ENCODE data around the gene SLC4A5.

SLC4A5 gene

GRCh38 chr2:74317701-74318100 is 25.5 kb downstream of the SLC4A5 start:
- no peak overlapping the region for H2BK120ac ChIP-seq (ENCODE audit: insufficient read depth, low read length, poor library complexity)
- H4K12ac ChIP-seq (ENCODE audit: low read depth, low read length): no peak overlapping the region
- H4K8ac ChIP-seq (ENCODE audit: low read depth, low read length): no peak overlapping the region
- no peak overlapping the region for H3K23ac ChIP-seq (ENCODE audit: low read length)
- H3K4ac ChIP-seq (ENCODE audit: low read depth, low read length): no peak overlapping the region
- H3K18ac ChIP-seq (ENCODE audit: low read length): no peak overlapping the region
- H3K4me3 ChIP-seq (ENCODE audit: low read depth, low read length): no peak overlapping the region
- no peak overlapping the region for H3K9ac ChIP-seq (ENCODE audit: low read length)
- no peak overlapping the region for H4K91ac ChIP-seq (ENCODE audit: low read depth, low read length)
- H3K14ac ChIP-seq (ENCODE audit: low read length): no peak overlapping the region
- DNase-seq: no peak
- H2BK5ac ChIP-seq (ENCODE audit: low read depth, low read length, poor library complexity): no peak overlapping the region
- H3K79me2 ChIP-seq (ENCODE audit: control insufficient read depth, insufficient read depth, low read length, poor library complexity): no peaks in the 10 kb centered on the region
- H3K36me3 ChIP-seq (ENCODE audit: control insufficient read depth in 1 of 2, insufficient read depth in 2 of 2, low read length in 2 of 2): no peaks in the 10 kb centered on the region
- no peak overlapping the region for H2AFZ ChIP-seq (ENCODE audit: insufficient read depth, low read length, poor library complexity)
- no peak overlapping the region for H2BK12ac ChIP-seq (ENCODE audit: low read length)
- no peaks in the 10 kb centered on the region for H3K27me3 ChIP-seq (ENCODE audit: insufficient read depth, low read length)
- H3K9me3 ChIP-seq (ENCODE audit: insufficient read depth, low read depth, low read length): no peaks in the 10 kb centered on the region
- H2AK5ac ChIP-seq (ENCODE audit: low read length): no peak overlapping the region
- no peak overlapping the region for H3K27ac ChIP-seq (ENCODE audit: low read depth, low read length)
- peaks cover 0 to 2% of the 10 kb centered on the region in 2 experiments for H3K4me1 ChIP-seq (ENCODE audit: control insufficient read depth in 1 of 2, insufficient read depth in 2 of 2, low read length in 2 of 2)
- H3K4me2 ChIP-seq (ENCODE audit: low read length): no peak overlapping the region
- H3K79me1 ChIP-seq (ENCODE audit: low read length): no peaks in the 10 kb centered on the region

- Histone ChIP-seq H2BK12ac (ENCODE audit: low read length) (no peak overlapping the region), H3K14ac (ENCODE audit: low read length) (no peak overlapping the region), H3K36me3 (ENCODE audit: control insufficient read depth in 1 of 2, insufficient read depth in 2 of 2, low read length in 2 of 2) (no peaks in the 10 kb centered on the region), H3K9ac (ENCODE audit: low read length) (no peak overlapping the region), H3K4ac (ENCODE audit: low read depth, low read length) (no peak overlapping the region), H3K18ac (ENCODE audit: low read length) (no peak overlapping the region), H3K9me3 (ENCODE audit: insufficient read depth, low read depth, low read length) (no peaks in the 10 kb centered on the region), H3K4me3 (ENCODE audit: low read depth, low read length) (no peak overlapping the region), H4K12ac (ENCODE audit: low read depth, low read length) (no peak overlapping the region), H3K4me2 (ENCODE audit: low read length) (no peak overlapping the region), H4K91ac (ENCODE audit: low read depth, low read length) (no peak overlapping the region), H2BK5ac (ENCODE audit: low read depth, low read length, poor library complexity) (no peak overlapping the region), H3K23ac (ENCODE audit: low read length) (no peak overlapping the region), H3K79me2 (ENCODE audit: control insufficient read depth, insufficient read depth, low read length, poor library complexity) (no peaks in the 10 kb centered on the region), H2AK5ac (ENCODE audit: low read length) (no peak overlapping the region), H3K4me1 (ENCODE audit: control insufficient read depth in 1 of 2, insufficient read depth in 2 of 2, low read length in 2 of 2) (peaks cover 0 to 2% of the 10 kb centered on the region in 2 experiments), H3K27ac (ENCODE audit: low read depth, low read length) (no peak overlapping the region), H3K27me3 (ENCODE audit: insufficient read depth, low read length) (no peaks in the 10 kb centered on the region), H4K8ac (ENCODE audit: low read depth, low read length) (no peak overlapping the region), H2AFZ (ENCODE audit: insufficient read depth, low read length, poor library complexity) (no peak overlapping the region), H2BK120ac (ENCODE audit: insufficient read depth, low read length, poor library complexity) (no peak overlapping the region), H3K79me1 (ENCODE audit: low read length) (no peaks in the 10 kb centered on the region)
- WGBS (ENCODE audit: extremely low coverage, insufficient coverage, insufficient read length): no CpG with 5 or more reads among the region's 6 CpGs
- DNase-seq: peak in 1 of 2 donors; percentile 26
These were observed 26.5 kb downstream of the SLC4A5 start for GRCh38 chr2:74316627-74317295.

- Histone ChIP-seq H2BK12ac (ENCODE audit: low read length) (no peak overlapping the region), H2BK120ac (ENCODE audit: insufficient read depth, low read length, poor library complexity) (no peak overlapping the region), H3K4ac (ENCODE audit: low read depth, low read length) (no peak overlapping the region), H3K9me3 (ENCODE audit: insufficient read depth, low read depth, low read length) (no peaks in the 10 kb centered on the region), H3K4me2 (ENCODE audit: low read length) (no peak overlapping the region), H2BK5ac (ENCODE audit: low read depth, low read length, poor library complexity) (no peak overlapping the region), H3K9ac (ENCODE audit: low read length) (no peak overlapping the region), H4K91ac (ENCODE audit: low read depth, low read length) (no peak overlapping the region), H2AFZ (ENCODE audit: insufficient read depth, low read length, poor library complexity) (no peak overlapping the region), H3K27ac (ENCODE audit: low read depth, low read length) (no peak overlapping the region), H3K27me3 (ENCODE audit: insufficient read depth, low read length) (no peaks in the 10 kb centered on the region), H3K36me3 (ENCODE audit: control insufficient read depth in 1 of 2, insufficient read depth in 2 of 2, low read length in 2 of 2) (no peaks in the 10 kb centered on the region), H3K18ac (ENCODE audit: low read length) (no peak overlapping the region), H3K79me1 (ENCODE audit: low read length) (no peaks in the 10 kb centered on the region), H2AK5ac (ENCODE audit: low read length) (no peak overlapping the region), H3K79me2 (ENCODE audit: control insufficient read depth, insufficient read depth, low read length, poor library complexity) (no peaks in the 10 kb centered on the region), H4K12ac (ENCODE audit: low read depth, low read length) (no peak overlapping the region), H4K8ac (ENCODE audit: low read depth, low read length) (no peak overlapping the region), H3K4me3 (ENCODE audit: low read depth, low read length) (no peak overlapping the region), H3K4me1 (ENCODE audit: control insufficient read depth in 1 of 2, insufficient read depth in 2 of 2, low read length in 2 of 2) (peaks cover 0 to 2% of the 10 kb centered on the region in 2 experiments), H3K14ac (ENCODE audit: low read length) (no peak overlapping the region), H3K23ac (ENCODE audit: low read length) (no peak overlapping the region)
- WGBS (ENCODE audit: extremely low coverage, insufficient coverage, insufficient read length): no CpG with 5 or more reads among the region's 5 CpGs
- no peak for DNase-seq
These were observed 29.1 kb downstream of the SLC4A5 start for GRCh38 chr2:74314107-74314506.

- Histone ChIP-seq H3K14ac (ENCODE audit: low read length) (no peak overlapping the region), H2BK5ac (ENCODE audit: low read depth, low read length, poor library complexity) (no peak overlapping the region), H3K79me2 (ENCODE audit: control insufficient read depth, insufficient read depth, low read length, poor library complexity) (no peaks in the 10 kb centered on the region), H3K27ac (ENCODE audit: low read depth, low read length) (no peak overlapping the region), H2BK12ac (ENCODE audit: low read length) (no peak overlapping the region), H3K18ac (ENCODE audit: low read length) (no peak overlapping the region), H2AK5ac (ENCODE audit: low read length) (no peak overlapping the region), H2AFZ (ENCODE audit: insufficient read depth, low read length, poor library complexity) (no peak overlapping the region), H3K4ac (ENCODE audit: low read depth, low read length) (no peak overlapping the region), H3K9me3 (ENCODE audit: insufficient read depth, low read depth, low read length) (no peaks in the 10 kb centered on the region), H3K79me1 (ENCODE audit: low read length) (no peaks in the 10 kb centered on the region), H3K23ac (ENCODE audit: low read length) (no peak overlapping the region), H4K12ac (ENCODE audit: low read depth, low read length) (no peak overlapping the region), H4K8ac (ENCODE audit: low read depth, low read length) (no peak overlapping the region), H3K4me1 (ENCODE audit: control insufficient read depth in 1 of 2, insufficient read depth in 2 of 2, low read length in 2 of 2) (peaks cover 0 to 2% of the 10 kb centered on the region in 2 experiments), H4K91ac (ENCODE audit: low read depth, low read length) (no peak overlapping the region), H3K27me3 (ENCODE audit: insufficient read depth, low read length) (no peaks in the 10 kb centered on the region), H3K4me2 (ENCODE audit: low read length) (no peak overlapping the region), H2BK120ac (ENCODE audit: insufficient read depth, low read length, poor library complexity) (no peak overlapping the region), H3K36me3 (ENCODE audit: control insufficient read depth in 1 of 2, insufficient read depth in 2 of 2, low read length in 2 of 2) (no peaks in the 10 kb centered on the region), H3K4me3 (ENCODE audit: low read depth, low read length) (no peak overlapping the region), H3K9ac (ENCODE audit: low read length) (no peak overlapping the region)
- DNase-seq: no peak
- WGBS (ENCODE audit: extremely low coverage, insufficient coverage, insufficient read length): no CpG with 5 or more reads among the region's 2 CpGs
These were observed 29.7 kb downstream of the SLC4A5 start for GRCh38 chr2:74313497-74313896.

Data from trophoblast cell (in vitro differentiated cells and primary cell).